DND-41 (cell line): Measurements from ENCODE around the gene NUTF2.

Experiments used
- ATAC-seq: fragments of 200-7000 bp; cut with Tn5 transposase; 3 replicates; pipeline ENCODE4 v1.9.1; 2021; ENCODE audit warnings: low read depth; ENCODE audit not compliant: insufficient read depth
- DNase-seq: peaks from one replicate; pipeline ENCODE4 v3.0.0-alpha.2; 2020
- H2AFZ ChIP-seq: 2 replicates; pipeline ENCODE4 v1.6.0; 2012; ENCODE audit warnings: low read depth, low read length
- H3K27ac ChIP-seq: 2 replicates; pipeline ENCODE4 v1.5.1; 2012; ENCODE audit warnings: low read length, inconsistent platforms
- H3K27me3 ChIP-seq: fragments of 200-600 bp; sonication (generic); 2 replicates; pipeline ENCODE4 v1.6.0; 2012; ENCODE audit warnings: low read length, mild to moderate bottlenecking, inconsistent platforms; ENCODE audit not compliant: insufficient read depth, poor library complexity
- H3K36me3 ChIP-seq: 2 replicates; pipeline ENCODE4 v1.5.1; 2012; ENCODE audit warnings: low read length, inconsistent platforms; ENCODE audit not compliant: insufficient read depth
- H3K4me1 ChIP-seq: 2 replicates; pipeline ENCODE4 v1.5.1; 2012; ENCODE audit warnings: mild to moderate bottlenecking, low read length; ENCODE audit not compliant: insufficient read depth
- H3K4me2 ChIP-seq: 2 replicates; pipeline ENCODE4 v1.6.0; 2012; ENCODE audit warnings: mild to moderate bottlenecking, moderate library complexity, low read length, inconsistent platforms; ENCODE audit not compliant: insufficient read depth
- H3K4me3 ChIP-seq, 2 experiments: fragments of 200-600 bp in 1 of 2; shearing (Covaris generic) in 1 of 2; 2 replicates each; pipeline ENCODE4 v1.5.1; 2012 to 2016; ENCODE audit warnings: inconsistent platforms in 2 of 2, low read length in 2 of 2, mild to moderate bottlenecking in 2 of 2, low read depth in 1 of 2, moderate library complexity in 1 of 2
- H3K79me2 ChIP-seq: 2 replicates; pipeline ENCODE4 v1.6.0; 2012; ENCODE audit warnings: low read length, inconsistent platforms; ENCODE audit not compliant: insufficient read depth
- H3K9ac ChIP-seq: 2 replicates; pipeline ENCODE4 v1.6.0; 2012; ENCODE audit warnings: low read depth, mild to moderate bottlenecking, inconsistent platforms, low read length, moderate library complexity
- H3K9me3 ChIP-seq: 2 replicates; pipeline ENCODE4 v1.5.1; 2012; ENCODE audit warnings: low read length, moderate library complexity, mild to moderate bottlenecking, inconsistent platforms; ENCODE audit not compliant: insufficient read depth, severe bottlenecking
- H4K20me1 ChIP-seq: 2 replicates; pipeline ENCODE4 v1.6.0; 2012; ENCODE audit warnings: low read length; ENCODE audit not compliant: insufficient read depth
- EZH2 ChIP-seq: IDR thresholded peaks from 3 replicates; pipeline ENCODE4 v1.6.1; 2012; ENCODE audit warnings: borderline replicate concordance, low read depth, mild to moderate bottlenecking, moderate library complexity, low read length, inconsistent platforms; ENCODE audit not compliant: severe bottlenecking
- TF ChIP-seq, protein P1 (sequence below): IDR thresholded peaks from 2 replicates; pipeline ENCODE4 v1.5.1; 2012; ENCODE audit warnings: borderline replicate concordance, low read length, moderate library complexity, mild to moderate bottlenecking; ENCODE audit not compliant: poor library complexity, severe bottlenecking; ENCODE audit errors: extremely low read depth

The NUTF2 gene

DNA sequence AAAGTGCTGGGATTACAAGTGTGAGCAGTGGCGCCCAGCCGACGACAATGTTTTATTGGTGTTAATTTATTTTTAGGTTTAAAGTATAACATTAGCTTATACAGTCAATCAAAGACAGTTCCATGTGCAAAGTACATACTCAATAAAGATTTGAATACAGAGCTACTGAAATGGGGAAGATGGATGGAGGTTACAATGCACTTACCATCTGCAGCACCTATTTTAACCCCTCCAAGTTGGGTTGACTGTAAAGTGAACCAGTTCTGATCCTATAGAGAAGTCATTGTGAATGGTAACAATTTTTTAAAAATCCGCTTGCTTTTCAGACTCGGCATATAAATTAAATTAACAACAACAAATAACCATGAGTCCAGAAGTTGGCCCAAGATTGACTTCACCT is 45.6 kb downstream of the NUTF2 start:
- Histone ChIP-seq H3K27ac (peak overlapping the region; percentile 78), H3K9ac (peak overlapping the region; percentile 97), H3K27me3 (no peaks in the 10 kb centered on the region), H3K9me3 (no peaks in the 10 kb centered on the region), H2AFZ (peak overlapping the region; percentile 87), H3K4me2 (peak overlapping the region; percentile 94), H4K20me1 (no peaks in the 10 kb centered on the region), H3K4me1 (peaks cover 32% of the 10 kb centered on the region), H3K36me3 (peaks cover 5% of the 10 kb centered on the region; the same call in 1 of the 2 replicates), H3K4me3 (peak overlapping the region; percentile 78 to 97), H3K79me2 (peaks cover 43% of the 10 kb centered on the region)
- TF ChIP-seq EZH2: no peak
- TF ChIP-seq, protein P1, sequence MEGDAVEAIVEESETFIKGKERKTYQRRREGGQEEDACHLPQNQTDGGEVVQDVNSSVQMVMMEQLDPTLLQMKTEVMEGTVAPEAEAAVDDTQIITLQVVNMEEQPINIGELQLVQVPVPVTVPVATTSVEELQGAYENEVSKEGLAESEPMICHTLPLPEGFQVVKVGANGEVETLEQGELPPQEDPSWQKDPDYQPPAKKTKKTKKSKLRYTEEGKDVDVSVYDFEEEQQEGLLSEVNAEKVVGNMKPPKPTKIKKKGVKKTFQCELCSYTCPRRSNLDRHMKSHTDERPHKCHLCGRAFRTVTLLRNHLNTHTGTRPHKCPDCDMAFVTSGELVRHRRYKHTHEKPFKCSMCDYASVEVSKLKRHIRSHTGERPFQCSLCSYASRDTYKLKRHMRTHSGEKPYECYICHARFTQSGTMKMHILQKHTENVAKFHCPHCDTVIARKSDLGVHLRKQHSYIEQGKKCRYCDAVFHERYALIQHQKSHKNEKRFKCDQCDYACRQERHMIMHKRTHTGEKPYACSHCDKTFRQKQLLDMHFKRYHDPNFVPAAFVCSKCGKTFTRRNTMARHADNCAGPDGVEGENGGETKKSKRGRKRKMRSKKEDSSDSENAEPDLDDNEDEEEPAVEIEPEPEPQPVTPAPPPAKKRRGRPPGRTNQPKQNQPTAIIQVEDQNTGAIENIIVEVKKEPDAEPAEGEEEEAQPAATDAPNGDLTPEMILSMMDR: no peak
- DNase-seq (no peak), ATAC-seq (no peak)

DNA sequence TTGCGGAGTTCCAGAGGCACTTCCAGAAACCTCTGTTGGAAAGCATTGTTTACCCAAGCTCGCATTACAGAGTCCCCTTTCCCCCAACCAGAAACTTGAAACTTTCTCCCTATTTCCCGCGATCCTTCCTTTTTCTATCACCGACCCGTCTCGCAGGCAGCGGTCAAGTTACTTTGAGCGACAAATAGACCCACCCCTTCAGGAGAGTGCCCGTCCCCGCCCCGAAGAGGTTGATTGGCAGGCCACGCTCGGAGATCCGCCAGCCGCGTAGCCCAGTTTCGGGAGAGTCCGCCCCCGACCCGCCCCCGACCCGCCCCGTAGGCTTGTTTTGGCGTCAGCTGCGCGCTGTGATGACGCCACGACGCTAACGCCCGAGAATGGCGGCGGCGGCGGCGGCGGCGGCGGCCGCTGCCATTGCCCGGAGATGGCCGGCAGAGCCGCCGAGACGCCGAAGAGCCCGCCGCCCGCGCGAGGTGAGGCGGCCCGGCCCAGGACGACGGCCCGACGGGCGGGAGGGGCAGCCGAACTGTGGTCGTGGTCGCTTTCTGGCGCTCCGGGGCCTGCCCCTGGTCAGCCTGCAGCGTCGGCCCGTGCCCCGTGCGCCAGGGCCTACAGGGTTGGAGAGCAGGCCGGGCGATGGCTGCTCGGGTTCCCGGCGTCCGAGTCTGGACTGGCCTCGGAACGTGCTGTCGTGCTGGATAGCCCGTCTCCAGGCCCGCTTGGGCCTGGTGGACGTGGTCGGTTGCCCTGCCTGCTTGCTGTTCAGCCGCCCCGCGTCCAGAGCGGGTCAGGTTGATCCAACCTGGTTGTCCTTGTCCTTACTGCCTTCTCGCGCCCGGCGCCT is 46.4 kb downstream of the NUTF2 start, which contains the start of gene PSKH1:
Gene PSKH1, plus strand, starts transcription at position 356 of the 844 bp plus-strand sequence. CDS start 15,496 bp downstream, outside the sequence.
- H3K9me3 ChIP-seq: no peaks in the 10 kb centered on the region
- peaks cover 50% of the 10 kb centered on the region for H3K79me2 ChIP-seq
- no peaks in the 10 kb centered on the region for H3K27me3 ChIP-seq
- H3K9ac ChIP-seq: peak within 1 kb of the TSS; percentile 97
- H3K27ac ChIP-seq: peak within 1 kb of the TSS; percentile 78
- H3K4me3 ChIP-seq: peak within 1 kb of the TSS; percentile 78 to 97
- H3K4me2 ChIP-seq: peak within 1 kb of the TSS; percentile 94
- peak within 1 kb of the TSS; percentile 95 for H2AFZ ChIP-seq
- H3K36me3 ChIP-seq: peaks cover 5% of the 10 kb centered on the region; the same call in 1 of the 2 replicates
- peaks cover 3% of the 10 kb centered on the region; the same call in 1 of the 2 replicates for H4K20me1 ChIP-seq
- ATAC-seq (peak; percentile 98), DNase-seq (peak; percentile 95)
- peaks cover 32% of the 10 kb centered on the region for H3K4me1 ChIP-seq
- TF ChIP-seq, protein P1: no peak
- no peak for TF ChIP-seq EZH2

DNA sequence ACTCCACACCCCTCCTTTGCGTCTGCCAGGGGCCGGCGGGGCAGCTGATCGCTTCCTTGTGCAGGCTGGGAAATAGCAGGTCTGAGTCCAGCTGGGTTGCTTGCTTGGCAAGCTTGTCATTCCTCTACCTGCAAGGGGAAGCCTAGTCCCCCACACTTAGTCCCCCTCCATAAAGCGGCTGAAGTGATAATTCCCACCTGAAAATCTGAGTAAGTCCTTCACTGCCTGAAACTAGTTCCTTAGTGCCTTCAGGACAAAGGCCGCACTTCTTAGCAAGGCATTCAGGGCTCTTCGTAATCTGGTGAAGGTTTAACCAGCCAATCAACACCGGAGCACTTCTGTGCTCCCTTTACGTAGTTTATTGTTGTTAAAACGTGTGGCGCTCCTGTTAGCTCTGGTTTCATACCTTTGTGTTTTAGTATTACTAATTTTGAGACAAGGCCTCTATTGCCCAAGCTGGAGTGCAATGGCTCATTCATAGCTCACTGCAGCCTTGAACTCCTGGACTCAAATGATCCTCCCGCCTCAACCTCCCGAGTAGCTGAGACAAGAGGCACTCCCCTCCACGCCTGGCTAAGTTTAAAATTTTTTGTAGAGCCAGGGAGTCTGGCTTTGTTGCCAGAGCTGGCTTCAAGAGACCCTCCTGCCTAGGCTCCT is 47.1 kb downstream of the NUTF2 start:
- Histone ChIP-seq H3K9me3 (no peaks in the 10 kb centered on the region), H3K4me2 (peak overlapping the region; percentile 88), H3K4me1 (peaks cover 32% of the 10 kb centered on the region), H3K4me3 (peak overlapping the region; percentile 78 to 97), H3K79me2 (peaks cover 56% of the 10 kb centered on the region), H4K20me1 (peaks cover 4% of the 10 kb centered on the region; the same call in 1 of the 2 replicates), H3K9ac (peak overlapping the region; percentile 97), H2AFZ (peak overlapping the region; percentile 95), H3K27ac (peak overlapping the region; percentile 78), H3K36me3 (peaks cover 5% of the 10 kb centered on the region; the same call in 1 of the 2 replicates), H3K27me3 (no peaks in the 10 kb centered on the region)
- TF ChIP-seq, protein P1: no peak
- TF ChIP-seq EZH2: no peak
- no peak for DNase-seq
- ATAC-seq: 0 out of 3 replicates have a peak, but pooled peaks have one; percentile 8
